Activated CD4-positive, CD25-positive, alpha-beta regulatory T cell treated with anti-CD3 and anti-CD28 coated beads, Interleukin-2, amount 50 U/mL, for 72 hours (primary cell): Measurements from ENCODE around the gene PRDM13.
"Not testable (repeated sequence)": the region's sequence is repeated elsewhere in the genome, so short reads cannot be mapped to it uniquely, and the experiment has no call there.

Source experiments
- DNase-seq: peaks from one replicate; pipeline ENCODE4 v3.0.0; 2021

PRDM13 gene

GRCh38 chr6:99604166-99605073 is 2.2 kb upstream of the PRDM13 start:
- no peak for DNase-seq

- no peak for DNase-seq
These were observed 1.4 kb upstream of the PRDM13 start for GRCh38 chr6:99605074-99605734.

- no peak for DNase-seq
These were observed 550 bp upstream of the PRDM13 start for GRCh38 chr6:99605911-99606655.

DNA sequence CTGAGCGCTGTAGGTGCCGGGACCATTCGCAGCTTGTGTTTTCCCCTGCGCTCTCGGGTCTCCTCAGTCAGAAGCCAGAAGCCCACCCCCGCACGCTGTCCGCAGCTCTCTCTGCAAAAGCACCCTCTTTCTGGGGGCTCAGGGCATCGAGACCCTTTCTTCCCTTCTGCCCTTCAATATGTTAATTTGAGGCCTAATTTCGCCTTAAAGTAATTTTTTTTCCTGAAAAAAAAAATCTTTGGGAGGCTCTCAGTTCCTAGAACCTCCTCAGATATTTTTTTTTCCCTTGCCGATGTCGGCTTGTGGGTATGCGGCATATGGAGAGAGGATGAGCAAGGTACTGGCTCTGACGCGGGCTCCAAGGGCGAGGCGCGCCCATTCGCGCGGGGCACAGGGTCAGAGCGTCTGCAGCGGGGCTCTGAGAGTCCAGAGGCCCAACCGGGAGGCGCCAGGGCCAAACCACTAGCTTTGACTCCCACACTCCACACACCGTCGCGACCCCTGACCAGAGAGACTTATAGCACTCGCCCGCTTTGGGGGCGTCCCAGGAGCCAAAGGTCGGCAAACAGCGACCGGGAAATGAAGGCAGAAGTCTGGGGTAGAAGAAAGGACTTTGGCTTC is 893 bp downstream of the PRDM13 start:
- no peak for DNase-seq

- DNase-seq, result no peak
These were observed 1.6 kb downstream of the PRDM13 start for GRCh38 chr6:99608059-99608885.

- DNase-seq, result no peak
These were observed 2.4 kb downstream of the PRDM13 start for GRCh38 chr6:99608886-99609482.

- DNase-seq, result no peak
These were observed 3.4 kb downstream of the PRDM13 start for GRCh38 chr6:99609905-99610489.

DNA sequence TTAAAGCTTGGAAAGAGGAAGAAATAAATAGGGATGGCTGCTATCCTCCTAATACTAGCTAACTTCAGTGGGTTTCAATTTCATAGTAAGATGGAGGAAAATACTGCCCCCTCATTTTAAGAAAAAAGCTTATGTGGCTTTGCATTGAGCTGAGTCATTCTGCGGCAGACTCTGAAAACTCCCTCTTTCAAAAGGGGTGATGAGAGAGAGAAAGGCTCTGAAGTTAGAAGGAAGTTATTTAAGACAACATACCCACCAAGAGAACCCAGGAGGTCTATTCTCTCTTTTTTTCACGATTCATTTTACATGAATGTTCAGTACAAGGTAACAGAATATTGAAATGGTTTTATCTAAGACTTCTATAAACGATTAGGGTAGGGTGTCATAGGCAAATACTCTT is 4.5 kb downstream of the PRDM13 start:
- no peak for DNase-seq

DNA sequence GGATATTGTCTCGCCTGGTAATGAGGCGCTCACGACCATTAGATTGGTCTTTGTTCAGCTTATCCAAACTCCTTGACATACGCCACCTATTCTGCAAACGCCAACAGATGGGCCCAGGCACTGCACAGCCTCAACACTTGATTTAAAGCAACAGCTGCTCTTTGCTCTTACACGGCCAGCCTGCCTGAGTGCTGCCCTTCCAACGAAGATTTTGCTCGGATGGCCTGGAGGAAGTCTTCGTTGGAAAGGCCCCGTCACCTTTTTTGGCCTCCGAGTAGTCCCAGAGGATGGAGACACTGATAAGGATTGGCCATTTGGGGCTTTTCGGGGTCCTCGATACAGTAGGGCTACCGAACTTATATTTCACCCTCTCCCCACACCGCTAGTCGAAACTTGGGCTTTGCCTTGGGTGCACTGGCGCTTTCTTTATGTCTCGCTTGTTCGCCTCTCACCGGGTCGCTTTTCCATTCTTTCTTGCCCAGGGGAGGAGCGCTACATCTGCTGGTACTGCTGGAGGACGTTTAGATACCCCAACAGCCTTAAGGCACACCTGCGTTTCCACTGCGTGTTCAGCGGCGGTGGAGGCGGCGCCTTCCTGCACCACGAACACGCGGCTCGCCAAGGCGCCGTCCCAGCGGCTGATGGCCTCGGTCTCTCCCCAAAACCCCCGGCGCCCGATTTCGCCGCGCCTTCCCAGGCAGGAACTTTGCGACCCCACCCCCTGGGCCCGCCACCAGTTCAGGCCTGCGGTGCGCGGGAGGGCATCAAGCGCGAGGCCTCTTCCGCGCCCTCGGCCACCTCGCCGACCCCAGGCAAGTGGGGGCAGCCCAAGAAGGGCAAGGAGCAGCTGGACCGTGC is 6.1 kb downstream of the PRDM13 start:
- DNase-seq, result no peak

- no peak for DNase-seq
These were observed 6.7 kb downstream of the PRDM13 start for GRCh38 chr6:99613409-99613704.

- no peak for DNase-seq
These were observed 7.2 kb downstream of the PRDM13 start for GRCh38 chr6:99613705-99614429.

GRCh38 chr6:99614430-99615186 is 8.0 kb downstream of the PRDM13 start:
- DNase-seq, result no peak

GRCh38 chr6:99617131-99617530 is 10.5 kb downstream of the PRDM13 start:
- no peak for DNase-seq

DNA sequence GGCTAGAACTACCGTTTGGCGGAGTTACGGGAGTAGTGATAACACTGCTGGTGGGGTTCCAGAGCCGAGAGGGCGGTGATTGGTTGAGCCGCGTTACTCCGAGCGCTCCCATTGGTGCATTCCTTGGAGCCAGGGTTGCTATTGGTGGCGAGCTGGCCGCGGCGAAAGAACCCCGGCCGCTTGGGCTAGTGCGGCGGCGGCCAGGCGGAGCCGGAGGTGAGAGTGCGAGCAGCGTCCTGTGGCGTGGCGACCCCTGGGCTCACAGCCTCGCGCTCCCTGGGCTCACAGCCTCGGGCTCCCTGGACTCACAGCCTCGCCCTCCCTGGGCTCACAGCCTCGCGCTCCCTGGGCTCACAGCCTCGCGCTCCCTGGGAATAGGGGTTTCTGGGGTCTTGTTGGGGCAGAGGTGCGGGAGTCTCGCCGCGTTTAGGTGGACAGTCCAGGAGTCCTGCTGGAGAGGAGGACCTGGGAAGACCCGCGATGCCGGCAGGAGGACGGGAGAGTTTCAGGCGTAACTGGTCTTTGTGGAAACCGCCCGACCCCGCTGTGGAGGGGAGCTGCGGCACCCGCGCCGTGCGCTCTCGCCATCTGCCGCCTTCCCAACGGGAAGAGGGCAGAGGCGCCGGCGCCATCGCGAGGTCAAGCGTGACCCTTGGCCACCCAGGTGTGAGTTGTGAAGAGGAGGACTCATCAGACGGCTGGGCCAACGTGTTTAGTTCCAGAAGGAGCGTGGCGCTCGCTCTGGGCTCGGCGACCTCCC is 12.2 kb downstream of the PRDM13 start:
- no peak for DNase-seq

GRCh38 chr6:99619409-99619762 is 12.8 kb downstream of the PRDM13 start:
- no peak for DNase-seq

DNA sequence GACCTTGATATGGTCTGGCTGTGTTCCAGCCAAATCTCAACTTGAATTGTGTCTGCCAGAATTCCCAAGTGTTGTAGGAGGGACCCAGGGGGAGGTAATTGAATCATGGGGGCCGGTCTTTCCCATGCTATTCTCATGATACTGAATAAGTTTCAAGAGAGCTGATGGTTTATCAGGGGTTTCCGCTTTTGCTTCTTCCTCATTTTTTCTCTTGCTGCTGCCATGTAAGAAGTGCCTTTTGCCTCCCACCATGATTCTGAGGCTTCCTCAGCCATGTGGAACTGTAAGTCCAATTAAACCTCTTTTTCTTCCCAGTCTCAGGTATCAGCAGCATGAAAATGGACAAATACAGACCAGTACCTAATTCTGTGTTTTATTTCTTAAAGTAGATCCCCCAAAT is 15.4 kb downstream of the PRDM13 start:
- DNase-seq, result not testable (repeated sequence)

- DNase-seq, result no peak
These were observed 22.7 kb downstream of the PRDM13 start for GRCh38 chr6:99629293-99629692.

DNA sequence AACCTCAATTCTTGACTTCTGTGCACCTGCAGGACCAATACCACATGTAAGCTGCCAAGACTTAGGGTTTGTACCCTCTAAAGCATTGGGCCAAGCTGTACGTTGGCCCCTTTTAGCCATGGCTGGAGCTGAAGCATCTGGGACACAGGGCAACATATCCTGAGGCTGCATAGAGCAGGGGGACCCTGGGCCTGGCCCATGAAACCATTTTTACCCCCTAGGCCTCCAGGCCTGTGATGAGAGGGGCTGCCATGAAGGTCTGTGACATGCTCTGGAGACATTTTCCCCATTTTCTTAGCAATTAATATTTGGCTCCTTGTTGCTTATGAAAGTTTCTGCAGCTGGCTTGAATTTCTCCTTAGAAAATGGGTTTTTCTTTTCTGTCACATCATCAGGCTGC is 31.0 kb downstream of the PRDM13 start:
- DNase-seq, result no peak
